Activated CD4-positive, alpha-beta T cell treated with anti-CD3 and anti-CD28 coated beads for 48 hours (primary cell): ENCODE measurements around the gene BRINP1.
"Not testable (repeated sequence)": the region's sequence is repeated elsewhere in the genome, so short reads cannot be mapped to it uniquely, and the experiment has no call there.

Source experiments
- DNase-seq: peaks from one replicate; pipeline ENCODE4 v3.0.0-alpha.2; 2020

BRINP1 gene

GRCh38 chr9:119184265-119184936 lies 184.8 kb downstream of the BRINP1 start:
- no peak for DNase-seq

GRCh38 chr9:119181561-119181960 lies 187.7 kb downstream of the BRINP1 start:
- no peak for DNase-seq

GRCh38 chr9:119180897-119181296 lies 188.3 kb downstream of the BRINP1 start:
- DNase-seq = no peak

DNA sequence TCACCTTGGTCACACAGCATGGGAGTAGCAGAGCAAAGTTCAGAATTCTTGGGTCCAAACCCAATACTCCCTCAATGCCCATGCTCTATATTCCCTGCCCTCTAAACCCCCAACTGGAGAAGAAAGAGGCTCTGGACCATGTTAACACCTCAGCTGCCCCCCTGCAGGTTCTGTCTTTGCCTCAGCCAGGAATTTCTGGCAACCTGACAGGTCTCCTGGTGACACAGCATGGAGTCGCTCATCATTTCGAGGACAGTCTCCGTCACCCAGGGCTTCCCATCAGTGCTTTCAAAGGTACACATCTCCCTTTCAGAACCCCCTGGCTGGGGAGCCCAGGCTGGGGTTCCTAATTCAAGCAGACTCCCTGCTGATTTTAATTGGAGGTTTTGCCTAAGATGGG lies 189.5 kb downstream of the BRINP1 start:
- DNase-seq = no peak

GRCh38 chr9:119177196-119177595 lies 192.0 kb downstream of the BRINP1 start:
- no peak for DNase-seq

- DNase-seq = no peak
These were observed 193.7 kb downstream of the BRINP1 start for GRCh38 chr9:119175581-119175980.

DNA sequence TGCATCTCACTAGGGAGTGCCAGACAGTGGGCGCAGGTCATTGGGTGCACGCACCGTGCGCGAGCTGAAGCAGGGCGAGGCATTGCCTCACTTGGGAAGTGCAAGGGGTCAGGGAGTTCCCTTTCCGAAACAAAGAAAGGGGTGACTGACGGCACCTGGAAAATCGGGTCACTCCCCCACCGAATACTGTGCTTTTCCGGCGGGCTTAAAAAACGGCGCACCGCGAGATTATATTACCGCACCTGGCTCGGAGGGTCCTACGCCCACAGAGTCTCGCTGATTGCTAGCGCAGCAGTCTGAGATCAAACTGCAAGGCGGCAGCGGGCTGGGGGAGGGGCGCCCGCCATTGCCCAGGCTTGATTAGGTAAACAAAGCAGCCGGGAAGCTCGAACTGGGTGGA lies 200.0 kb downstream of the BRINP1 start:
- DNase-seq = not testable (repeated sequence)

DNA sequence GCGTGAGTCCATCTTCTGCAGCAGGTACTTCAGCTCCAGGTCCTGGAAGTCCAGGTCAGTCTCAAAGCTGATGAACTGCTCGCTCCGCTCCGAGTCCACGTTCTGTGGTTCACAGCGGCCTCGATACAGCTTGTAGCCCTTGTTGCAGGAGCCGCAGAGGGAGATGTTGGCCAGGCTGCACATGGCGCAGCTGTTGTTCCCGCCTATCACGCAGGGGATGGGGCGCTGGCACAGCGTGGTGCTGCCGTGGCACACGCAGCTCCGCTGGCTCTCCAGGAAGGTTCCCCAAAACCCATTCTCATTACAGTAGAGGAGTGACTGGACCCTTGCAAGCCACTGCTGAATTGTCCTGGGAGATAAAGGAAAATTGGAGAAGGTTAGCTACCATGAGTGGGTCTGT lies 201.4 kb downstream of the BRINP1 start:
- DNase-seq = no peak

- DNase-seq = no peak
These were observed 202.0 kb downstream of the BRINP1 start for GRCh38 chr9:119167267-119167666.

GRCh38 chr9:119166096-119166495 lies 203.1 kb downstream of the BRINP1 start:
- no peak for DNase-seq

- DNase-seq = no peak
These were observed 204.1 kb downstream of the BRINP1 start for GRCh38 chr9:119165131-119165530.

- no peak for DNase-seq
These were observed 204.5 kb downstream of the BRINP1 start for GRCh38 chr9:119164716-119165115.

GRCh38 chr9:119160551-119160950 lies 208.7 kb downstream of the BRINP1 start:
- DNase-seq = no peak

DNA sequence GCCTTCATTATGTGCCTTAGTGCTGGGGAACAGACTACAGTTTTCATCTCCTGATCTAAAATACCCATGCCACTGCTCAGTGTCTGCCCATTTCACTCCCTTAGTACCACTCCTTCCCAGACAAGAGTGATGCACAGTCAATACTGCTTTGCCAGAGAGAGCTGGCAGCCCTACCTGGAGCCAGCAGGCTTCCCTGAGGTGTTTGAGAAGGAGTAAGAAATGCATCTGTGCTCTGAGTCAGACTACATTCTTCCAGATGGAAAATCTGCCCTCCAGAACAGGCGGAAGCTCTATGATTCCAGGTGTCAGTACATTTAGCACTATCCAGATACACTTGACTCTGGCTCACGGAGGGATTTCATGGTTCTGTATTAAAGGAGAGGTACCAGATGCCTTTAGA lies 209.8 kb downstream of the BRINP1 start:
- no peak for DNase-seq

GRCh38 chr9:119157196-119157595 lies 212.0 kb downstream of the BRINP1 start:
- DNase-seq = no peak

DNA sequence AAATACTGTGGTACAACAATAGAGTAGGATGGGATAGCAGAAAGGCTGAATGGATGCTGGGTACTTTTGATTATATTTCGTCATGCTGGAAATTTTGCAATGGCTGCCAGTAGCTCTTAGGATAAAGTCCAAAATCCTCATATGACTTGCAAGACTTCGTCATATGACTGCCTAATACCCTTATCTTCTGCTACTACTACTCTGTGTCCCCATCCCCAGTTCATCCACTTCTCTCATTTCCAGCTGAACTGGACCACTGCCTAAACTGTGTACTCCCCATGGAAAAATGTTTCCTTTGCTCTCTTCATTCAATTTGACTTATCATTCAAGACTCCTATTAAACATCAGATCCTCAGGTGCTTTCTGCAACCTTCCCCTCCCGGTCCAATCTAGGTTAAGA lies 212.9 kb downstream of the BRINP1 start:
- no peak for DNase-seq

GRCh38 chr9:119154527-119154926 lies 214.7 kb downstream of the BRINP1 start:
- no peak for DNase-seq

DNA sequence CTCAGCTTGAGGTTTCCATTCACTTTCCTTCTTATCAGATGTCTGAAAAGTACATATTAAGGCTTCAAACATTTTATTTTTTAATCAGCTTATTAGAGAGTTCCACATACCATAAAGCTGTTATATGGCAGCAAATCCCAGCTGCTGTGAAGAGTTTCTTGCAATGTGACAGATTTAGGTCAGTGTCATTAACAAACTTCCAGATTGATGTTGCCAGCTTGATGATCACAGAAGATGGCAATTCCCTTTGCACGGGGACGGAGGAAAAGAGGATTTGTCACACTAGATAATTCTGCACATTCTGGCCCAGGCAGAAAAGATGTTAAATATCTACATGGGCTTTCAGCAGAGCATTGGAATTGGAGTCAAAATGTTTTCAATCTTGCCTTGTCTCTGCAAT lies 215.8 kb downstream of the BRINP1 start:
- DNase-seq = no peak

DNA sequence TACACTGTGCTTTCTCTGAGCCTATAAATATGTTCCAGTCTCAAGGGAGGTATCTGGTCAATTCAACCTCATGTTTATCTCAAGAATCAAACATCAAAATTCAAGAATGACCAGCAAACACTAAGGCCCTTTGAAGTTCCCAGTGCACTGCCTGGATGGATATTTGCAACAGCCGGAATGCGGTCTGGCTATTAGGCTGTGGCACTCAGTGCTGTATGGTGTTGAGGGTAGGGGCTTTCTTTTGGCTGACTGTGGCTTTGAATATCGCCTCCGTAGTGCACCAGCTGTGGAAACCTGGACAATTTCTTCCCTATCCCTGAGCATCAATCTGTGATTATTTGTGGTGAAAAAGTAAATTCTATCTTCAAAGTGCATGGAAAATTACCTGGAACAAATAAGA lies 220.4 kb downstream of the BRINP1 start:
- no peak for DNase-seq

GRCh38 chr9:119137479-119137878 lies 231.8 kb downstream of the BRINP1 start:
- no peak for DNase-seq

DNA sequence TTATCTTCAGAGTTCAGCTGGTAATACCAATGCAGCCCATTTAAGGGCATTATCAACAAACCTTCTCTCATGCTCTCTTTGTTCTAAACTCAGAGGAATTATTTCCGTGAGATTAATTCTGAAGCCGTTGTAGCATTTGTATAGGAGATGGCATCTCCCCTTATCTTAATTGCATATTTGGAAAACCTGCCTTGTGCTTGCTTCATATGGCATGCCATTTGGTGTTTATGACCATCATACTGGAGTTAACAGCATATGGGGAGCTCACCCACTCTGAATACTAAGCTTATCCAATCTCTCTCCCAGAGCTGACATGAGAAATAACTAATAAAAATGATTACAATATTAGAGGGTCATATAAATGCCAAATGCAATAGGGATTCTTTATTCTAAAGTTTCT lies 243.2 kb downstream of the BRINP1 start:
- no peak for DNase-seq

DNA sequence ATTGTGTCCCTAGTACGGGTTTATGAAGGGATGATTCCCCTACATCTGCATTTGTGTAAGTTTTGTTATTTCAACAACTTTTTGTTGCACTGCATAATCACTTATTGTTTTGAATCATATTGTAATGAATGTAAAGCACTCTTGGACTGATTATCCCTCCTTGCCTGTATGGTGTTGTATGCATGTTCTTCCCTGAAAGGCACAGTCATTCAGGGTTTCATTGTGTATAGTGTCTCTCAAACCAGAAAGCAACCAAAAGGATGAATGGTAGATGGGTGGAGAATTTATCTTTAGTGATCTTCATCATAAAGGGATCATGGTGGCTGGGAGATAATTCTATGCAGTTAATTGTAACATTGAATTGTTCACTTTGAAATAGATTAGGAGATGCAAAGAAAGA lies 247.3 kb downstream of the BRINP1 start:
- no peak for DNase-seq

DNA sequence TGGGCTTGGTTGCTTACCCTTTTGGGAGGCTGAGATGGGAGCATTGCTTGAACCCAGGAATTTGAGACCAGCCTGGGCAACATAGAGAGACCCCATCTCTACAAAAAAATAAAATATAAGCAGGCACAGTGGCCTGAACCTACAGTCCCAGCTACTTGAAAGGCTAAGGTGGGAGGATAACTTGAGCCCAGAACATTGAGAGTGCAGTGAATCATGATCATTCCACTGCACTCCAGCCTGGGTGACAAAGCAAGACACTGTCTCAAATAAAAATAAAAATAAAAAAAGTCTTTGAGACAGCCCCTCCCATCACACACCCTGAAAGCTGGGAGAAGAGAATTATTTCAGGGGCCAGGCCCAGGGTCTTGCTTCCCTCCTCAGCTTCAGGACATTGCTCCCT lies 251.8 kb downstream of the BRINP1 start:
- DNase-seq = no peak
